Tibial artery (tissue), 4 donors: ENCODE data around the gene PFDN1.

ENCODE experiments used
- DNase-seq, 2 donors: peaks; one replicate each; pipeline ENCODE4 v3.0.0-alpha.2; 2019
- H3K27ac ChIP-seq, 2 donors: fragments of 200-600 bp; sonication (generic) in 1 of 2; 1 replicate in 1 of 2; 2 replicates in 1 of 2; pipeline ENCODE4 v1.5.1; 2018 to 2019; ENCODE audit warnings: mild to moderate bottlenecking in 1 of 2
- H3K27me3 ChIP-seq, 2 donors: fragments of 200-600 bp; sonication (generic) in 1 of 2; one replicate each; pipeline versions ENCODE4 v1.5.1 to v1.6.0; 2016 to 2019
- H3K36me3 ChIP-seq, 3 donors: fragments of 200-600 bp; sonication (generic) in 2 of 3; one replicate each; pipeline ENCODE4 v1.5.1; 2016 to 2019; ENCODE audit warnings: mild to moderate bottlenecking in 2 of 3
- H3K4me1 ChIP-seq, 4 donors: fragments of 200-600 bp; sonication (generic) in 2 of 4; 1 replicate in 3 of 4; 2 replicates in 1 of 4; pipeline ENCODE4 v1.5.1; 2016 to 2019
- H3K4me3 ChIP-seq, 2 donors: fragments of 200-600 bp; sonication (generic) in 1 of 2; 1 replicate in 1 of 2; 2 replicates in 1 of 2; pipeline ENCODE4 v1.5.1; 2018 to 2019; ENCODE audit warnings: mild to moderate bottlenecking in 2 of 2
- H3K9me3 ChIP-seq, 3 donors: fragments of 200-600 bp; sonication (generic) in 1 of 3; one replicate each; pipeline ENCODE4 v1.5.1; 2016 to 2019
- CTCF ChIP-seq, 2 experiments: fragments of 200-600 bp in 1 of 2; fragments of 450-650 bp in 1 of 2; IDR thresholded peaks; one replicate each; pipeline ENCODE4 v1.5.1; 2017 to 2019; ENCODE audit warnings: antibody characterized with exemption in 2 of 2, mild to moderate bottlenecking in 1 of 2, moderate library complexity in 1 of 2
- intact Hi-C: fragments of 100-400 bp; cut with DNase I; formaldehyde crosslinking; loops from one replicate; pipeline ENCODE4 v1.15.0; 2023; ENCODE audit warnings: low total_unique reads

Gene PFDN1

GRCh38 chr5:140244525-140245025 is 58.3 kb downstream of the PFDN1 start:
- H3K4me1 ChIP-seq, result peaks cover 0 to 49% (median 39%) of the 10 kb centered on the region in 4 donors

GRCh38 chr5:140243706-140244250 is 59.1 kb downstream of the PFDN1 start:
- H3K36me3 ChIP-seq, result peaks cover 3 to 19% (median 7%) of the 10 kb centered on the region in 3 donors
- intact Hi-C loops, result loop anchor here (2.0 kb wide), 1 partner anchor 113 kb away; no protein-coding TSS in a partner anchor
- no peak overlapping the region for H3K27ac ChIP-seq
- DNase-seq, result no peak
- no peak for TF ChIP-seq CTCF (IDR thresholded peaks at IDR 0.05)
- no peaks in the 10 kb centered on the region for H3K9me3 ChIP-seq
- peaks cover 0 to 49% (median 39%) of the 10 kb centered on the region in 4 donors for H3K4me1 ChIP-seq
- H3K27me3 ChIP-seq, result no peaks in the 10 kb centered on the region
- H3K4me3 ChIP-seq, result no peak overlapping the region

More at GRCh38 chr5:140244525-140245025, 58.3 kb downstream of the PFDN1 start:
- no peaks in the 10 kb centered on the region for H3K9me3 ChIP-seq
- no peak overlapping the region for H3K4me3 ChIP-seq
- peak; percentile 89 to 93 for DNase-seq
- no peak overlapping the region for H3K27ac ChIP-seq
- intact Hi-C loops, result loop anchor here (2.0 kb wide), 1 partner anchor 112 kb away; no protein-coding TSS in a partner anchor
- H3K27me3 ChIP-seq, result no peaks in the 10 kb centered on the region
- H3K36me3 ChIP-seq, result peaks cover 3 to 23% (median 7%) of the 10 kb centered on the region in 3 donors
- TF ChIP-seq CTCF (IDR thresholded peaks at IDR 0.05), result peak; percentile 87 to 93

- intact Hi-C loops, result no loop called here
- Histone ChIP-seq H3K27ac (no peak overlapping the region), H3K4me3 (no peak overlapping the region), H3K9me3 (no peaks in the 10 kb centered on the region), H3K27me3 (no peaks in the 10 kb centered on the region), H3K36me3 (peaks cover 3 to 19% (median 7%) of the 10 kb centered on the region in 3 donors), H3K4me1 (peaks cover 0 to 49% (median 39%) of the 10 kb centered on the region in 4 donors)
- no peak for TF ChIP-seq CTCF (IDR thresholded peaks at IDR 0.05)
- DNase-seq, result no peak
Observed at GRCh38 chr5:140242890-140243585, 59.9 kb downstream of the PFDN1 start.

- Histone ChIP-seq H3K27me3 (no peaks in the 10 kb centered on the region), H3K27ac (peak overlapping the region; percentile 27 to 56), H3K4me1 (peaks cover 0 to 49% (median 39%) of the 10 kb centered on the region in 4 donors), H3K36me3 (peaks cover 3 to 19% (median 7%) of the 10 kb centered on the region in 3 donors), H3K9me3 (no peaks in the 10 kb centered on the region), H3K4me3 (no peak overlapping the region)
- no peak for TF ChIP-seq CTCF (IDR thresholded peaks at IDR 0.05)
- no peak for DNase-seq
- intact Hi-C loops, result no loop called here
Observed at GRCh38 chr5:140242099-140242498, 60.8 kb downstream of the PFDN1 start.

- H3K36me3 ChIP-seq, result peaks cover 3 to 16% (median 7%) of the 10 kb centered on the region in 3 donors
- H3K4me3 ChIP-seq, result no peak overlapping the region
- DNase-seq, result peak; percentile 89 to 94
- peaks cover 0 to 43% (median 34%) of the 10 kb centered on the region in 4 donors for H3K4me1 ChIP-seq
- no peaks in the 10 kb centered on the region for H3K27me3 ChIP-seq
- H3K9me3 ChIP-seq, result no peaks in the 10 kb centered on the region
- intact Hi-C loops, result no loop called here
- TF ChIP-seq CTCF (IDR thresholded peaks at IDR 0.05), result no peak
- H3K27ac ChIP-seq, result peak overlapping the region; percentile 33 to 56
Observed at GRCh38 chr5:140240987-140241706, 61.8 kb downstream of the PFDN1 start.
